Cerebellar nuclear complex (tissue), 1 donor: Measurements from ENCODE around the gene PIWIL4.
"Not testable (repeated sequence)": the region's sequence is repeated elsewhere in the genome, so short reads cannot be mapped to it uniquely, and the experiment has no call there.

Experiments used
- DNase-seq, 2 experiments: peaks; one replicate each; lab custom pipeline; 2025; lab: John Stamatoyannopoulos, UW

Gene PIWIL4

DNA sequence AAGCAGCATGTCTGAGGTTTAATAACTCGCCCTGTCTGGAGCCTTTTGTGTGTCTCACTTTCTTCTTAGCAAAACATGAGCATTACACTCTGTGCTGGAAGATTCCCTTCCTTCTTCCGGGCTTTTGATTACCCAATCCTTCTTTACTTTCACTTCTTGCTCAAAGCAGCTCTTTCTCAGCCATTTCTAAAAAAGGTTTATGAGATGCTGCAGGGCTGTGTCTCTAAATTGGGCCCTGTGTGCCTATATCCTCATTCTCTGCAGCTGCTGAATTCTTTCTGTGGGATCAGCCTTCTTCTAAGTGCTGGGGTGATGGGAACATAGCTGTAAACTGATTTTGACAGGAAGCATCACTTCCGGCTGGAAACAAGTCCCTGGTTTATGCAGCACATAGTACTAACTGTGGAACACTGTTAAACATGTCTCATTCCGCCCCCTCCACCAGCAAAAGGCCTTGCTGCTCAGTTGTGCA is 71.8 kb downstream of the PIWIL4 start:
- no peak for DNase-seq

DNA sequence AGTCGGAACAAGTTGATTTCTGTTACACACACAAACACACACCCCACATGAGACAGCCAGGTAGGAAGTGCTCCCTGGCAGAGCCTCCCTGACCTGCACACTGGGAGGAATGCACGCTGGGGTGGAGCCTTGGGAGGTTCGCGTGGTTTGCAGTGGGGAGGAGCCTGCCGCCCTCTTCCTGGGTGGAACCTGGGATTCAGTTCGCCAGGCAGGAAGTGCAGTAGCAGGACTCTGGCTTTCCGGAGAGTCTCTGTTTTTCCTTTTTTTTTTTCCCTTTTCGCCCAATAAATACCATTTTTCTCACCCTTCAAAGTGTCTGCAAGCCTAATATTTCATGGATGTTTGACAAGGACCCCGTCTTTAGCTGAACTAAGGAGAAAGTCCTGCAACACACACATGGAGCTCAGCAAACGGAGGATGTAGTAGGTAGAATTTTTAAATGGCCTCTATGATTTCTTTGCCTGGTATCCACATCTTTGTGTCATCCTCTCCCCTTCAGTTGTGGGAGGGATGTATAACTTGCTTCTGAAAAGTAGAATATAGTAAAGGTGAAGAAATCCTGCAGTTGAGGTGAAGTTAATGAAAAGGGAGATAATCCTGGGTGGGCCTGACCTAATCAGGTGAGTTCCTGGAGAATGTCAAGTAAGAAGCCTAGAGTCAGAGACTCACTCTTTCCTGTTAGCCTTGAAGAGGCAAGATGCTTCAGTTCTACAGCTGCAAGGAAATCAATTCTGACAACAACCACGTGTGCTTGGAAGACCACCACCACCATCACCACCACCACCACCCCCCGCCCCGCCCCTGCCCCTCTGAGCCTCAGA is 72.9 kb downstream of the PIWIL4 start:
- DNase-seq: no peak

DNA sequence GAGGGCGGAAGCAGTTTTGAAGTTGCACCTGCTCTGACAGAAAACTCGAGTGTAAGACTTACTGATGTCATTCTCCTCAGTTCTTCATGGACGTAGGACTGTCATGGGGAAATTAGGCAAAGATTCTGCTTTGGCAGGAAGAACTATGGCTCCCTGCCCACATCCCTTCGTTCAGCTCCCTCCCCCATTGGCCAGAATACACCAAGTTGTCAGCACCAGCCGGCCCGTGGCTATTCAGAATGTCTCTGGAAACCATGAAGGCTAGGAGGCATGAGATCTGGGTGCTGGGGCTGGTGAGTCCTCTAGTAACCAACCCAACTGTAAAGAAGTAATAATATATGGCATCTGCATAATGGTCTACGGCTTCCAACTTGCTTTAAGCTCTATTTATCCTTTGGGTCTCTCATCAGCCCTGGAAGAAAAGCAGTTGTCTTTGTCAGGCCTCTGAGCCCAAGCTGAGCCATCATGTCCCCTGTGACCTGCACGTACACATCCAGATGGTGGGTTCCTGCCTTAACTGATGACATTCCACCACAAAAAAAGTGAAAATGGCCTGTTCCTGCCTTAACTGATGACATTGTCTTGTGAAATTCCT is 74.1 kb downstream of the PIWIL4 start:
- no peak for DNase-seq

DNA sequence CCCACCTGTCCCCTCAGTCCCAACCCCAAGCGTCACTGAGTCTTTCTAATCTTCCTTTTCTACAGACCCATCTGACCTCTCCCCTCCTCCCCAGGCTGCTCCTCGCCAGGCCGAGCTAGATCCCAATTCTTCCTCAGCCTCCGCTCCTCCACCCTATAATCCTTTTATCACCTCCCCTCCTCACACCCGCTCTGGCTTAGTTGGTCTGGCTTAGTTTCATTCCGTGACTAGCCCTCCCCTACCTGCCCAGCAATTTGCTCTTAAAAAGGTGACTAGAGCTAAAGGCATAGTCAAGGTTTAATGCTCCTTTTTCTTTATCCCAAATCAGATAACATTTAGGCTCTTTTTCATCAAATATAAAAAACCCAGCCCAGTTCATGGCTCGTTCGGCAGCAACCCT is 76.0 kb downstream of the PIWIL4 start:
- DNase-seq: not testable (repeated sequence)

DNA sequence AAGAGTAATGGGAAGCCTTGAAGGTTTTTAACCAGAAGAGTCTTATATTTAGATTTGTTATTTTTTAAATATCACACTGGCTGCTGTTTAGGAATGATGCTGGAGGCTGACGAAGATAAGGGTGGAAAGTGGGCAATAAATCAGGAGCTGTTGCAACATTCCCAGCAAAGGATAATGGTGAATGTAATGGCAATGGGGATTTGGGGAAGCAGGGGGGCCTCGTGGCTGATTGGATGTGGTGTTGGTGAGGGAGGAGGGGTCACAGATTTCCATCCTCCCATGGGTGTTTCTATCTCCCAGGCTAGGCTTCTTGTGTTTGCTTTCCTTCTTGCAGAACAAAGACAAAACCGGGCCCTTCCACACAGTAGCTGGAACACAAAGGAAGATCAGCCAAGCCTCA is 80.8 kb downstream of the PIWIL4 start:
- no peak for DNase-seq

DNA sequence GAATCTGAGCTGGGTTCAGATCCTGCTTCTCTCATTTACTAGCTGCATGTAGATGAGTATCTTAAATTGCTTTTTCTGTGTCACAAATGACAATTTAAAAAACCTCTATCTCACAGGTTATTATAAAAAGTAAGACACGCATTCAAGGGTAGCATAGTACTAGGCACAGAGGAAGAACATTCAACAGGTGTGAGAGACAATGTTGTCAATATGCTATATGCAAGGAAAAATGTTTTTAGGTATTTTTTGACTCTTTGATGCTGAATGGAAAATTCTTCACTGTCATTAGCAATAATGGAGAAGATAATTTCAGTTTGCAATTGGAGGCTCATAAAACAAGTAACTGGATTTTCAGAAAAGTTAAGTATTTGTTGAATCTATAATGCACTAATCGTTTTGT is 81.6 kb downstream of the PIWIL4 start:
- no peak for DNase-seq

DNA sequence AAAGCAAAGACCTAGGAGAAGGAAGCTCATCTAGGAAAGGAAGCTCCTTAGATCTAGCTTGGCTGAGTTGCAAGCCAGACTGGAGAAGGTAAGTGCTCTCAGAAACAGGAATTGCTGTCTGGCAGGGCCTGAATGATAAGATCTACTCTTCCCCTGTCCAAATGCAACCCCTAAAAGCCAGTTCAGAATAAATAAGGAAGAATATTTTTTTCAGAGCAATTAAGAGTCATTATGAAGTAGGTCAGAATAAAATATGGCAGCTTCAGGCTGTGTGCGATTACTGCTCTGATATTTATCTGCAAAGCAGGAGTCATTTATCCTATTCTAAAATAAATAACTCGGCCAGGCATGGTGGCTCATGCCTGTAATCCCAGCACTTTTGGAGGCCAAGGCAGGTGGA is 82.1 kb downstream of the PIWIL4 start:
- DNase-seq: no peak

DNA sequence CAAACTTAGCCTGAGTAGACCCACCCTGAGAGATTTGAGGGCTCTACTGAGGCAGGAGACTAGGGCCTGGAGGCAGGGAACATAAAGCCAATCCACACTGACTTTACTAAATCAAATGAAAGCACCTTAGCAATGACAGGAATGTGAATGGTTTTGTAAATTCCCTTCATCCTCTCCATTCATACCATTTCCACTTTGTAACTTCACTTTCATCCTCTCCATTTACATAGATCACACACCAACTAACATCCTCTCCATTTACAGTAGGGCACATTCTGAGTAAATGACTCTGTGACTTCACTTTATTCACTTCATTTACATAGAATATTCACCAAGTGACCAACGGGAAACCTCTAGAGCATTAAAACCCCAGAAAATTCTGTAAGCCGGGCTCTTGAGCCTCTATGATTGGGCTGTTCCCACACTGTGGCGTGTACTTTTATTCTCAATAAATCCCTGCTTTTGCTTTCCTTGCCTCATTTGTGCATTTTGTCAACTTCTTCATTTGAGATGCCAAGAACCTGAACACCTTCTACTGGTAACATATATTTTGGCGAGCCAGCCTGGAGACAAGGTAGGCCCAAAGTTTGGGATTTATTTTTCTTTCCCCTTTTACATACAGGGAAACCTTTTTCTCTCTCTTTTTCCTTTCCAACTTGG is 82.9 kb downstream of the PIWIL4 start:
- DNase-seq: no peak

DNA sequence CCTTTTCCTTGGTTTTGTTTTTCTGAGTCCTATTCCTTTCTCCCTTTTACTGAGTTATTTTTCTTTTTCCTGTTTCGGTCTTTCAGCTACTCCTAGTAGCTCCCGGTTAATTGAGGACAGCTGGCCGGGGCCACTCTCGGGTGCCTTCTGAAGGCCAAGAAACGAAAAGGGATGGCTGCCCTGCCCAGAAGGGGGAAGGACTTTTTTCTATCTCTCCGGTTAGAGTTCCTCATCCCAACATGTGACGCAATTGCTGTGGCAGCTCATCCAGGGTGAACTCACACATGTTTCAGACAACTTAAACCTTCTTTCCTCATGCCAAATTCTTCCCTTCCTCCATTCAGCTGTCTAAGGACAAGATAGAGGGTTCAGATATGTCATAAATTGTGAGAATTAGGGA is 83.6 kb downstream of the PIWIL4 start:
- DNase-seq: no peak

DNA sequence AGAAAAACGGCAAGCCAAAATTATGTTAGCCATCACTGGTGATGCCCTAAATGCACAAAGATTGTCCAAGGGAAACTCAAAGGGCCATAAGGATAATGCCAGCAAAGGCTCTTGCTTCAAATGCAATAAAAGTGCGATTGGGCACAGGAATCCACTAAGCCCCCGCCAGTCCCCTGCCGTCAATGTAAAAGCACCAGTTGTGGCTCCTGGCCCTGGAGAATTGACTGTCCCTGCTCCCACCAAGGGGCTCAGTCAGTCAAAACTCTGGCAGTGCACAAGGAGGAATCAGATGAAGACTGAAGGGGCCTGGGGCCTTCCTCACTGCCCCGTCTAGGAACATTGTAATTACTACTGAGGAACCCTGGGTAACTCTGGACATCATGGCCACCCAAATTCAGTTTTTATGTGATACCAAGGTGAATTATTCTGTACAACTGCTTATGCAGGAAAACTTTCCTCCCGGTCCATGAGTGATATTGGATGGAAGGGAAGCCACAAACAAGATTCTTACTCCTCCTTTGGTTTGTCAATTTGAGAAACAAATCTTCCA is 85.6 kb downstream of the PIWIL4 start:
- DNase-seq: no peak

DNA sequence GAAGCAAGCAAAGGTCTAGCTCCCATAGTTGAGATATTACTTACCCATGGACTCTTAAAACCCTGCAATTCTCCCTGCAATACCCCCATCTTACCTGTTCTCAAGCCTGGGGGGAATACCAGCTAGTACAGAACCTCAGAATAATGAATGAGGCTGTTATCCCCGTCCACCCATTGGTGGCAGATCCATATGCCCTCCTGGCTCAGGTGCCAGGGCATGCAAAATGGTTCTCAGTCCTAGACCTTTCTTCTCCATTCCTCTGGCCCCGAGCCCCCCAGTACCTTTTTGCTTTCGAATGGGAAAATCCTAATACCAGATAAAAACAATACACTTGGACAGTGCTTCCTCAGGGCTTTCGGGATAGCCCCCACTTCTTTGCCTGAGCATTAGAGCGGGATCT is 86.4 kb downstream of the PIWIL4 start:
- DNase-seq: no peak

DNA sequence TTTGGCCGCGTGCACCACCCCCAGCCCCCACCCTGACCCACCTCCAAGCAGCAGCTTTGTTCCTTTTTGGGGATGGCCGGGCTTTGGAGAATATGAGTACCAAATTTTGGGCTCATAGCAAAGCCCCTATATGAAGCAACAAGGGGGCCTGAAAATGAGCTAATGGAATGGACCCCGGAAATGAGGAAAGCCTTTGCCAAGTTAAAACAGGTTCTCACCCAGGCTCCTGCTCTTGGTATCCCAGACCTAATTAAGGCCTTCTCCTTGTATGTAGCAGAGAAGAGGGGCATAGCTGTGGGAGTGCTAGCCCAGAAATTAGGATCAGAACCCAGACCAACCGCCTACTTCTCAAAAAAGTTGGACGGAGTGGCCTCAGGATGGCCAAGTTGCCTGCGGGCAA is 87.0 kb downstream of the PIWIL4 start:
- no peak for DNase-seq

DNA sequence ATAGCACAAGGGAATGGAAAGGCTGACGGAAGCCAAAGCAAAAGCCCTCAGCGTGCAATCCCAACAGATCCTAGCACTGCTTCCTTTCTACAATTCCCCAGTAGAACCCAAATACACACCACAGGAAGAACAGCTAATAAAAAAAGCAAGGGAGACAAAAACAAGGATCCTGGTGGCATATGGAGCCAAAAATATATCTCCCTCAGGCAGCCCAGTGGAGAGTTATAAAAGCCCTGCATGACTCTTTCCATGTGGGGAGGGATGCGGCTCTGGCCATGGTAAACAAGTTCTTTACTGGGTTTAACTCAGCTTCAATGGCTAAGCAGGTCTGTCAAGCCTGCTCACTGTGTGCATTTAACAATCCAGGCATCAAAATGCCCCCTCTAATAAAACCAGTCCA is 88.1 kb downstream of the PIWIL4 start:
- DNase-seq: no peak

DNA sequence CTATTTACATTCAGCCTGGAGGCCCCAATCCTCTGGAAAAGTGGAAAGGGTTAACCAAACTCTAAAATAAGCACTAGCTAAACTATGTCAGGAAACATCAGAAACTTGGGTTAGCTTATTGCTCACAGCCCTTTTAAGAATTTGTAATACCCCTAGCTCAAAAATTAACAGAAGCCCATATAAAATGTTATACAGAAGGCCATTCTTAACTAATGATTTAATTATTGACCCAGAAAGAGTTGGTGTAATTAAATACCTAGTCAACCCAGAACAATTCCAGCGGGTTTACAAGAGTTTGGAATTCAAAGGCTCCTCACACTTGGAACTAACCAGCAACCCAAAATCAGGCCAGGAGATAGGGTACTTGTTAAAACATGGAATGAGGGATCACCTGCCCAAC is 88.8 kb downstream of the PIWIL4 start:
- no peak for DNase-seq

DNA sequence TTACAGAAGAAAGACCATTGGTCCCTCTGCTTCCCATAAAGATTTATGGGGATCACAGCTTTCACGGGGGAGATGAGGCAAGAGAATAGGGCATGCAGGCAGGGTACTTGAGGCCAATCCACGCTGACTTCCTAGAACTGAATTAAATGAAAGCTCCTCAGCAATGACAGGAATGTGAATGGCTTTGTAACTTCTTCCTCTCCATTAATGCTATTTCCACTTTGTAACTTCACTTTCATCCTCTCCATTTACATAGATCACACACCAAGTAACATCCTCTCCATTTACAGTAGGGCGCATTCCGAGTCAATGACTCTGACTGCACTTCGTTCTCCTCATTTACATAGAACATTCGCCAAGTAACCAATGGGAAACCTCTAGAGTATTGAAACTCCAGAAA is 89.8 kb downstream of the PIWIL4 start:
- DNase-seq: no peak

DNA sequence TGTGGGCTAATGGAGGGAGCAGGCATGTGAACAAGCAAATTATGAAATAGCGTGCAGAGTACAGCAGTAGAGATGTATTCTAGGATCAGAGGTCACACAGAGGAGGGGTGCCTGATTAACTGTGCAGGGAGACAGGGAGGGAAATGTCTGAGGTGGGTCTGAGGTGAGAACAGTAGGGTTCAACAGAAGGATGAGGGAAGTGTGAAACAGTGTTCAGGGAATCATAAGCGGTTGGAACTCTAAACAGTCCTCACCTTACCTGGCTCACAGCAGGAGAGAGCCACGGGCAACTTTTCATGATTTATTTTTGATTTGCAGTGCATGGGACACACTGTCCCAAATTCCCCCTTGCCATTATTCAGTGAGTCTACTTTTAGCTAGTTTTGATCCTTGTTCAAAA is 90.5 kb downstream of the PIWIL4 start:
- DNase-seq: no peak

DNA sequence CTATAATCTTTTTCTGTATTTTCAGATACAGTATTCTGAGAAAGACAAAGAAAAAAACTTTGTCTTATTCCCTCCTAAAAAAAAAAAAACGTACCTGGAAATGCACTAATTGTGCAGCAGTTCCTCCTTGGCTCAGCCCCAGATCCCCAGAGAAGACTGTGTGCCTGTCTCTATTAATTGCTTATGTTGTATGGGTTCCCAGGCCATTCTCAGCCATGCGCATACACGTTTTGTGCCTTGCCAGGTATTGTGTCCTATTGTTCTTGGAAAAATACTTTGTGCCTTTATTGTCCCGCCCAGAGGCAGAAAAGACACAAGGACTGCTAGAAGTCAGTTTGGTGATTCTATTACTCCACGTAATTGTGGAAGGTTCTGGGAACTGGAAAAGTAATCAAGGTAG is 91.2 kb downstream of the PIWIL4 start:
- no peak for DNase-seq

DNA sequence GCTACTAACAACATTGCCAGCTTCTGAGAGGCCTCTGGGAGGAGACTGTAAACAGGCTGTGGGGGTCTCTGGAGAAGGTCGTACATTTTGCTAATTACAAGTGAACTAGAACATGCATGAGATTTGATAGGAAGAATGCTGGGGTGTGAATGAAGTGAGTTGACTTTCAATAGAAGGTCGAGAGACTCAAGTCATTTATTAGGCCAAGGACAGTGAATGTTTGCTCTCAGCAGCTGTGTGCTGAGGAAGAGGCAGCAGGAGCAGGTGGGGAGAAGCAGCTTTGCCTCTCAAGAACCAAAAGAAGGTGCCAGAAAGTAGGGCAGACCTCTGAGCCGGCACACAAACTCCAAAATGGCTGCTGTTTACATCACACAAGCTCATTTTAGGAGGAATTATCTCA is 91.7 kb downstream of the PIWIL4 start:
- DNase-seq: no peak

DNA sequence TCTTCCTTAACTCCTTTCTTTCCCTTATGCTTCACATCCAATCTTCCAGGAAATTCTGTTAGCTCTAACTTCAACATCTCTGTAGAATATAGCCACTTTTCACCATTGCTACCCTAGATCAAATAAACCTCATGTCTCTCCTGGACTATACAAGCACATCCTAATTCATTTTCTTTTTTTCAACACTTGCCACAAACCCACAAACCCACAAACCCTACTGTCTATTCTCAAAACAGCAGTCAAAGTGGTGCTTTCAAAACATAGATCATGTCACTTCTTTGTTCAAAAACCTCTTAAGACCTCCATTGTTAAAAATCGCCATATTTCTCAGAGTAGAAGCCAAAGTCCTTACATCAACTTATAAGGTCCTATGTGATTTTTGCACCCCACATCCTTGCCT is 94.3 kb downstream of the PIWIL4 start:
- no peak for DNase-seq

DNA sequence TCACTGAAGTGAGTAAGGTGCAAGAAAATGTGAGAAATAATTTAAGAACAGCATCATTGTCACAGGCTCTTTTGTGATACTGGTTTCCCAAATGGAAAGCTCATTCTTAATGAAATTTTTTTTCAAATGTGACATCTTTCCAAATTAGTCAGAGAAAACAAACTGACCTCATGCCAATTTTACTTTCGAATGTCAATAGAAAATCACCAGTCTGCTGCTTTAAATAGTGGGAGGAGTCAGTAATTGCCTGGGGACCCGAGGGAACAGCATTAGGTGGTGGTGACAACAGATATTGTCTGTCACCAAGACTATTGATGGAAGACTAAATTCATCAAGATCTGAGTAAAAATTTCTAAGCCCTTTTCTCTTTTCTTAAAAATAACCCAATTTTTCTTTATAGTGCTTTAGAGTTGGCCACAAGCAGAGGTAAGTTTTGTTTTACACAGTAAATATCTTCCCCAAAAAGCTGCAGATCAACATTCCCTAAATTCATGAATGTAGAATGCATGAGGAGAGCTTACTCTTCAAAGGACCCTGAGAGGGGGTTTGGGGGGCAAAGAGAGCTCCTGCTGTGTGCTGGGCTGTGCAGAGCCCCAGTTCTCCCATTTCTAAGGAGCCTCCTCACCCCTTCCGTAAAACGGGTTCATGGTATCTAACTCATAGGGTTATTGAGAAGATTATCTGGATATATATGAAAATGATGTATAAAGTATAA is 95.1 kb downstream of the PIWIL4 start:
- no peak for DNase-seq

DNA sequence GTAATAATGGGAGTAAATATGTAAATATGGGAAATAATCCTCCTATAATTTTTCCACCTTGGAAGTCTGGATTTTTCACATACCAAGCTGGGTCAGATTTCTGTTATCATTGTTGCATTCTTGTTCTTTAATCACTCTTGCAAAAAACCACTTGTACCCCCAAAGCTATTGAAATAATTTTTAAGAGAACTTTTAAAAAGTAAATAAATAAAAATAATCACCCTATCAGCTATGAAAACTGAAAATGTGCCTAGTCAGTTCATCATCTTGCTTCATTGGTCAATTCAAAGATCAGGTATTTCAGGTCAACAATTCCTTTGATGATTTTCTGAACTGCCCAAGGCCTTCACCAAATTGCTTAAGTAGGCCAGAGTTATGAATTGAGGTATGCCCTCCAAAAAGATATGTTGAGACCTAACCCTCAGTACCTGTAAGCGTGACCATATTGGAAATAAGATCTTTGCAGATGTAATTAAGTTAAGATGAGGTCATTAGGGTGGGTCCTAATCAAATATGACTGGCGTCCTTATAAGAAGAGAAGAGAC is 95.8 kb downstream of the PIWIL4 start:
- no peak for DNase-seq

DNA sequence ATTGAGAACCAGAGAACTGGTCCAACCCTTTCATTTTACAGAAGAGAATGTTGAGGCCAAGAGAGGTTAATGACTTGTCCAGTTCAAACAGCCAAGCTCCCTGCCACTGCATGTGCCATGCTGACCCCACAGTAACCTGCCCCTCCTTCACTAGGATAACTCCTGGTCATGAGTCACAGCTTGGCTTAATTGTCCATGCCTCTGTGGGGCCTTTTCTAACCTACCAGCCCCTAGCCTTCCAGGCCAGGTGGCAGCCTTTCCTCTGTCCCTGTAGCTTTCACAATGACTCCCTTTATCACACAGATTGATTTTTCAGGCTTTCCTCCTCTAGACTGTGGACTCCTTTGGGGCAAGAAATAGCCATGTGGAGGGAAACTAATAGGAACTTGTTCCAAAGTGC is 97.2 kb downstream of the PIWIL4 start:
- DNase-seq: no peak
